HG03103 (cell line): ENCODE measurements around the gene ATP8A1.
"Not testable (repeated sequence)": the region's sequence is repeated elsewhere in the genome, so short reads cannot be mapped to it uniquely, and the experiment has no call there.

Source experiments
- ATAC-seq: cut with Tn5 transposase; IDR thresholded peaks from one replicate; pipeline ENCODE4 v1.9.1; 2021; ENCODE audit warnings: low read depth; ENCODE audit not compliant: unreplicated experiment

The ATP8A1 gene

DNA sequence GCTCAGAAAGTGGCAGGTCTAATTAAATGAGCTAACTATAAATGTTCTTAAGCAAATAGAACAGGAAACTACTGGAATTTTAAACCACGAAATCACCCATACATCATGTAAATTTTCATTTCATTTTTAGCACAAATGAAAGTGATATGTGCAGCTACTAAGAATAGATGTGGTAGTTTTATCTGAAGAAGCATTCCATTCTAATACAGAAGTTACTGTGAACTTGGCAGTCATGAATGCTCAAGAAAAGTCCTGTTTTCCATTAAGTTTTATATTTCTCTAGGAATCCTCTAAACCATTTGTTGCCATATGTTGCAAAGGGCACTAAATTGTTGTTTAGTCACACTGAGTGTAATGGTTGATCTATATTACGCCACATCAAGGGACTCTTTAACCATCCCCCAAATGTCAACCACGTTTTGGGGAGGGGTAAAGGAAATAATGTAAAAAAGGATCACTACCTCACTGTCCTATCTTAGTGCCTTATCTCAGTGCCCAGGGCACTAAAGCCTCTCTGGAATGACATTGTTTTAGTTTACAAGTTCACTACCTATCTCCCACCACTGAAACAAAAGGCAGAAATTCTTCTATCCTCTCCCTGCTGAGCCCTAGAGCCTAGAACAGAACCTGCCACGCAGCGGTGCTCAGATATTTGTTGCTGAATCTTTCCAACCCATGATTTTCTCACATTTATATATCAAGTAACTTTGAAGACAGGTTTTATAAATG lies 141.6 kb downstream of the ATP8A1 start:
- ATAC-seq, result peak; percentile 46

DNA sequence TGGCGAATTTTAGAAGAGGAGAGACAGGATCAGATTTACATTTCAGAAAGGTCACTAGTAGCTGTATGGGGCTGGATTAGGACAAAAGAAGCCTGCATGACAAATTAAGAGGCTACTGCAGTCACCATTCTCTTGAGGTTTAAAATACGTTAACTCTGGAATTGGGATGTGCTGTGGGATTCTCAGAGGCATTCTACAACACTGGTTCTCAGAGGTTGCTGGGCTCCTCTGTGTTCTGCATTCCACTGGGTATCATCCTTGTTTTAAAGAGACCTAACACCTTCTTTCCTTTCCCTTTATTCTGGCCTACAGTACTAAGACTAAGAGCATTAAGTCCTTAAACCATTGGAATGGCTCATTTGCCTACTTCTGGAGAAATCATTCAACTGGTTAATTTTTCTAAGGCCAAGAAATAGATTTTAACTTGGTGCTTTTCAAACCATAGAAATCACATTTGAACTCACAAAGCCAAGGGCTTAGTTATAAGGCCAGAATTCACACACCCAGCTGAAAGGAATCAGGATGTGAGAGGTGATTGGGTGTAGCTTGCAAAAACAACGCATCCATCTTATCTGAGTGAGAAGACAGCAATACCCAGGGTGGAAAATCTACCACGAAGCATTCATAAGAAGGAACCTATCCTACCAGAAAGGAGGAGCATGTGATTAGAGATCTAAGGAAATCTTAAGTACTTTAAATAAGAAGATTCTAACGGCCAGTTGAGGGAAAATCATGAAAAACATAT lies 143.0 kb downstream of the ATP8A1 start:
- no peak for ATAC-seq

DNA sequence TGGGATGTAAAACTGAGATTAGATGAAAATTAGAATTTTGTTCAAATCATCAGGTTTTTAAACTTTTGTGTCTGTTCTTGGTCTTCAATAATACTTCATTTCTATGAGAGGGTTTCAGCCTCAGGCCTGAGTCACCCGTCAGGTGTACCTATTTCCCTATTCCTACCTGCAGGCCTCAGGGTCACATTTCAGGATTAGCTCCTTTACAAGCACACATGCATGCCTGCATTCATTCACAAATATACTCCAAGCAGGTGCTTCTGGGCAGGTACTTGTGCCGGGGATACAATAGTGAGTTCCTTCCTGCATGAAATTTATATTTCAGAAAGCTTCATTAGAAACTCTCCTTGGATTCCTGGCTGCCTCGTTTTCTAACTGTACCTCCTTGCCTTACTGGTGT lies 144.7 kb downstream of the ATP8A1 start:
- no peak for ATAC-seq

DNA sequence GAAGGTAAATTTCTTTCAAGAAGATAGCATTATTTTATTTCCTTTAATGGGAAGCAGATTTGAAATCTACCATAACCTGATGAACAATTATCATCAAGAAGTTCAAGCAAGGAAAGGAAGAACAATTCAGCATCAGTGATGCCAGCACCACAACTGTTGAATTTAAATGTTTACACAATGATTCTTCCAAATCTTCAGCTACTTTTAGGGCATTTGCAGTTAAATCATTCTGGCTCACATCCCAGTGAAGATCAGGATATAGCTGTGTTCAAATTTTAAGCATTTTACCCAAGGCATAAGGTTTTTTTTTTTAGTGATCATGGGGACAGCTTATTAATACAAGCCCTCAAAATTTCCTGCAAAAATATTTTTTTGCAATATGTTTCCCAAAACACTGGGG lies 146.7 kb downstream of the ATP8A1 start:
- ATAC-seq, result no peak

DNA sequence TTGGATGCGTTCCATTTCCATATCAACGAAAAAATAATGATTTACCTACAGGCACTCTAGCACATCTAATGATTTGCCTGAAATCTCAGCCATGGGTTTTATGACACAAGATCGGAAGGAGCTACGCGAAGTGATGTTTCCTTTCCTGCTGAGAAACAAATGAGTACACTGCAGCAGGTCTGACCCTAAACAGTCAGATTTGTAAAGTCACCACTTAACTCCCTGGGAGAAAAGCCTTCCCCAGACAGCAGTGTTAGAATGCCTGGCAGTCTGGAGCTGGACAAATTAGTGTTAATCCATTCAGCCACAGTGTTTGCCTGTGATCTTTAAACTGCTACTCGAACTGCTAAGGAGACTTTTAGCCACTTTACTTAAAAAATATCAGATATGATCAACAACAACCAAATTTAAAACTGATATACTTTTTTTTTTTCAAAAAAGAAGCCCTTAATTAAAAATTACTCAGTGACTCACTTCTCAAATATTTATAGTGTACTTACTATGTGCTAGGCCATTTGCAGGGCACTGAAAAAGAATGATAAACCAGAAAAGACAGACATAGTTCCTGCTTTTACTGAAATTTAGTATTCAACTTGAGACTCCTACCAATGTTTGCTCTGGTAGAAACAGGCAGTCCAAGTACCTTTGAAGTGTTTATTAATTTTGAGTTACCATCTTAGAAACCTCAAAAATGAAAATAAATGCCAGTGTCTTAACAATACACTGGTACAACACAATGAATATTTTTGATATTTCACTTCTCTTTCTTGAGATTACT lies 155.1 kb downstream of the ATP8A1 start:
- no peak for ATAC-seq

DNA sequence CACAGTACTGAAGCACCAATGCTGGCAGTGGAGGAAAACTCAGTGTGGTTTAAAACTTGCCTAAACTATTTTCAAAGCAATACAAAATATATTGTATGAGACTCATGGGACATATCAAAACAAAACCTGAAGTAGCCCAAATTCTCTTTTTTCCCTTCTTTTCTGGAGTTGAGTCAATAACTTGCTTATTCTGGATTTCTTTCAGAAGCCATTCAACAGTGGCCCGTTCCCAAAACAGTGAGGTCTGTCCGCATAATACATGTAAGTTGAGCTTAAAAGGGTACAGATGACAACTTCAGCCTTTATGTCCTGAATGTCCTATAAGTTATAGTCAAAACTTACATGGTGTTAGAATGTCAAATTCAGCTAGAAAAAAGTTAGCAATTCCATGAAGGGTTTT lies 158.9 kb downstream of the ATP8A1 start:
- ATAC-seq, result no peak

DNA sequence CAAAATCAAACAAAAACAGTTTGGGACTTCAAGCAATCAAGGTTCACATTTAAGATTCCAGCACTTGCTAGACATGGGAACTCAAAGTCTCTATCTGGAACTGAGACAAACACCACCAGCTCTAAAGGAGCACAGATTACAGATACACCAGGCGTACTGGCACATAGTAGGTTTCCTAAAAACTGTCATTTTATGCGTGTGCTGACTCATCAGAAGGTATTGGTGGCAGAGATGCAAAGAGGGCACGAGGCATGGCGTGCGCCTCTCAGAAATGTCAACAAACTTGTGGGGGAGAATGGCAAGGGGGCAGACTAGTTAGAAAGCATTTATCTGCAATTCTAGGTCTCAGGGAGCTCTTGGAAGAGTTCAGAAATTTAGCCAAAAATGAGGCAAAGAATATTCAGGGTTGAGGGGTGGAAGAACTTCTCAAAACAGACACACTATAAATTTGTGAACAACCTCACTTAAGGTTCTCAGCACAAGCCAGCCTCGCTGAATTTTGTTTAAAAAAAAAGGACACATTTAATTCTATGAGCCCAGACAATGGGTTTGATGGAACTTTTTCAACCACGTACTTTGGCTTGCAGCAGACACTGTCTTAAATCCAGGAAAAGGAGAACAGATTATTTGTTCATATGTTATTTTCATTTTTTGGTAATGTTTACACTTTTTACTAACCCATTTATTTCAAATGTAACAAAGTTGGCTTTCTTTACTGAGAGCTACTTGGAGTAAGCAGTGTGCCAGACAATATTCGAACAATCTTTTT lies 159.6 kb downstream of the ATP8A1 start:
- ATAC-seq, result no peak

DNA sequence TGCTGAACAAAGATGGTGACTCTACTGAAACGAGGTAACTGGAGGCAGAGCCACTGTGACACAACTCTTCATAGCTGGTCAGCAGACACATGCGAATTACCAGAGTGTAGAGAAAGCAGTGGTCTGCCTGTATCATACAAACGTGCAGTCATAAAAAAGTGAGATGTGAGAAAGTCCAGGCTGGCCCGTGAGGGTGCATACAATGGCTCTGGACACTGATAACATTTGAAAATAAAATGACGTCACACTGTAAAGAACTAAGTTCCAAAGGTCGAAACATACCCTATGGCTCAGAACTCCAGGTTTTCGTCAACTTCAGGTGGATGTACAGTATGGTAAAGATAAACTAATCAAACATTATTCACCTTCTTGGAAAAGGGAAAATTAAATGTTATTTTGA lies 163.9 kb downstream of the ATP8A1 start:
- ATAC-seq, result no peak

DNA sequence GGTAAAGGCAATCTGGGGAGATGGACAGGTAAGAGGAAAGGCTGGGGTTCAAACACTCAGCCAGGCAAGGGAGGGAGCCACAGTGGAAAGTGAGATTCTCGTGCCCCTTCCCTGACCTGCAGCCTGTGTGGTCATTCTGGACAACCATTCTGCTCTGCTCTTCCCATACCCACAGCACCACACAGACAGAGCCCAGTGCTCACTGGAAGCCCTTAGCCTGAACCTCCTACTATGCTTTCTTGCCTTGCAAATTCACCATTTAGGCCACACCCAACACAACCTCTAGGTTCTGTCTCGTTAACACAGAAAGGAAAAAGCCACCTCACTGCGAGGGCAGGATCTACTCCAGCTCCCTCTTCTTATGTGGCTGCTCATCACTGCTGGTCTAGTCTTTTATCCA lies 166.9 kb downstream of the ATP8A1 start:
- ATAC-seq, result no peak

DNA sequence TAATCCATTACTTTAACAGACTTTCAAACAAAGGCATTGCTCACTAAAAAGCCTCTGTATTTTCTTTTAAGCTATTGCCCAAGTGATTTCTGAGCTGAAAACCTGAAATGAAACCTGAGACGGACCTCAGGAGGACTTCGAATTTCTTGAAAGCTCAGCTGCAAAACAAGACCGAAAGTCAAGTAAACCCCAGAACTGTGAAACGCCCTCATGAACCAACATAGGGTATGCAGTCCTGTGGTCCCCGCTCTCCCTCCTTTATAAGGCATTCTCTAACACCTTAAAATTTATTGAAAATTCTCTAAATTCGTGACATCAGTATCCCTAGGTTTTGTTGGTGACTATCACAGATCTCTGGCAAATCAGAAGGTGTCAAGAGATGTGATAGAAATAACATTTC lies 167.8 kb downstream of the ATP8A1 start:
- ATAC-seq, result peak; percentile 64

DNA sequence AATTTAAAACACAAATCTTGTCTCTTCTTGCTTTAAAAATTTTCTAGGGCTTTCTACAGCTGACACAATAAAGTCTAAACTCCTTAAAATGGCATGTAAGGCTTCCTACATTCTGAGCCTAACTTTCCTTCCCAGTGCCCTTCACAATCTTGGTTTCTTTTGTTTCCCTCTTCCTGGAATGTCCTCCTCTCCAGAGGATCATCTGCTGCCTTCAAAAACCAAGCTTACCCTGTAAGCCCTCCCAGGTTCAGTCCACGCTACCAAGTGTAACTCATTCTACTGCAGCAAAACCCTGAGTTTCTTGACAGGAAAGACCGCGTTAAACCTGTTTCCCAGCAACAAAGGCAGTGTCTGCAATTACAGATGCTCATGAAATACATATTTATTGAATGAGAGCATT lies 168.4 kb downstream of the ATP8A1 start:
- ATAC-seq, result no peak

DNA sequence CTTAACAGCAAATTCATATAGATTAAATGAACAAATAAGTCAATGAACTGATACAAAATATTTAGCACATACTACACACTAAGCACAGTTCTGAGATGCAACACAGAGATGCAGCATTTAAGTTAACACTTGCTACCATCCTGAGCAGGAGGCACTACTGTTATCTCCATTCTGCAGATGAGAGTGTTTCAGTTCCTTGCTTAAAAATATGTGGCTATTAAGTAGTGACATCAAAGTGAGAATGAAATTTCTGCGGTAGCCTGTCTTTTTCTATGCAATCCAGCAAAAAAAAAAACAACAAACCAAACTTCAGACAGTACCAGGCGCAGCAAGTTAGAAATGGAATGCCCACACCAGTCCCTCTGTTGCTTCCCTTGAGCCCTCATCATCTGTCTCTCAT lies 168.8 kb downstream of the ATP8A1 start:
- ATAC-seq, result peak; percentile 77

DNA sequence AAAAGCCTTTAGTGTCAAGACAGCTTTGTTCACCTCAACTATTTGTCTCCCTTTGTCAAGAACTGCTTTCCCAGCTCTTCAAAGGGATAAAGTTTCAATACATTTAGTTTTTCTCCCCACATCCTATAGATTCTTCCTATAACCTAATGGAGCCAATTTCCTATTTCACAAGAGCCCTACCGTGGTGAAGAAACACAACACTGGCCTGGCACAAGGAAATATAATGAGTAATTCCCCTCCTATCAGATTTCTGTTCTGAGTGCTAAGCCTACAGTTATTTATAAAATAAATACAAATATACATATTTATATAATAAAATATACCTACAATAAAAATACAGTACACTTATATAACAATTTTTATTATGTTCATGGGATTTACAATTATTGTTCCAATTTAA lies 169.7 kb downstream of the ATP8A1 start:
- no peak for ATAC-seq

DNA sequence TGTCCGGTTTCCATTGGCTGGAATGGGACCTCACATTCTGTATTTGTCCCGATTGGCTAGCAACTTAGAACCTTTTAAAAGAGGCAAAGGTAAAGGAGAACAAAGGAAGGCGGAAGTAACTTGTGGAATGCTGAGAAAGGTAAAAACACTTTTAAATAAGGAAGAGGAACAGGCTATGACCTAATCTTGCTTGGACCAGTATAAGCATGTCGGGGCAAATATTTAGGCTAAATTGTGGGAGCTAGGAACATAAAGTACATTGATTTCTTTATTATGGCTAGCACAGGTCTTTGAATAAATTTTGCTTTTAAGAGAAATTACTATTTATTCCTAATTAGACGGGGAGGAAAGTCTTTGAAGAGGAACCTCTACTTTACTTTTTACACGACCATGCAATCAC lies 170.7 kb downstream of the ATP8A1 start:
- ATAC-seq, result not testable (repeated sequence)

DNA sequence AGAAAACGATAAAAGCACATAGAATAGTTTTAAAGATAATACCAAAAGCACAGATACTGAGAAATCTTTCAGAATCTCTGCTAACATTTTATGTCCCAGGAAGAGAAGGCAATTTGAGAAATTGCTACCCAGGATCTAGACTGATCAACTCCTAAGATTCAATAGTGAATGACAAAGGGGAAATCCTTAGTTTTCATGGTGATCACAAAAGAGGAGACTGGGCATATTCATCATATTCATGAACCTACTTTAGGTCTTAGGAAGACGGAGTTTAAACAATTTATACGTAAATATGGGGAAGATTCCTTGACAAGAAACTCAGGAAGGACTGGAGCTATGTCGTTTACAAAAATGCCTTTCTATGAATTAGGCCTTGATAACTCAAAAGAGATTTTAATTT lies 172.3 kb downstream of the ATP8A1 start:
- no peak for ATAC-seq

DNA sequence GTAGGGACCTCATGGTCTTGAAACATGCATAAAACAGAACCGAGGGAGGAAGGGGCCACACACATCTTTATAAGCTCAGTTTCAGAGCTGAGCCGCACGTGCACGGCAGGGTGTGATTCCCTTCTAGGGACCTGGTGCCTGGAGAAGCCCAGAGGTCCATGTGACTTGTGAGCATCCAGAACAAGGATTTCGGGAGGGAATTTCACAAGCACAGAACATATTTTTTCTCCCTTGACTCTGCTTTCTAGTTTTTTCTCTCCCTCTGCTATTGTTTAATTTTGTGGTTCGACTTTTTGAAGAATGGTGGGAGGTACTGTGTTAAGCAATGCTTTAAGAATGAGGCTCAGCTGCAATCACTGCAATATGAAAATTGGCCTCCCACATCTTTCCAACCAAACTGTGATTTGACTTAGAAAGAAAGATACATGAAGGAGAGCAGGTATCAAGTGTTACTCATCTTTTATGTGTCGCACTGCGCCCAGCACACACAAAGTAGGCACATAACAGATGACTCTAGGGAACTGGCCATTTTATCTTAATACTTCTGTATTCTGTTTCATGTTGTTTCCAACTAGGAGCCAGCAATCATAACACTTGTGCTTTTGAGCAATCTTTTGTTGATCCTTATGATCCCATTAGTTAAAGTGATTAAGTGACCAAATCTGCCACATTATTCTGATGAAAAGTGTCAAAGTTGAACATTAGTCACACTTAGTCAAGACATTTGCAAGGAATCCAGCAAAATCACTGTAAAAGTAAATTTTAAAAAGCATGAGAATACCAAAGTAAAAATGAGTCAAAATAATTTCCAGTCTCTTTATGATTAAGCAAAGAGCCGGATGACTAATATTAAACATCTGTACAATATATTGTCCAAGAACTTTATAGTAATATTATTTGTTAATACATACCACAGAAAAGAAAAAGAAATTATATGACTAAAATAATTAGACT lies 173.2 kb downstream of the ATP8A1 start:
- no peak for ATAC-seq

DNA sequence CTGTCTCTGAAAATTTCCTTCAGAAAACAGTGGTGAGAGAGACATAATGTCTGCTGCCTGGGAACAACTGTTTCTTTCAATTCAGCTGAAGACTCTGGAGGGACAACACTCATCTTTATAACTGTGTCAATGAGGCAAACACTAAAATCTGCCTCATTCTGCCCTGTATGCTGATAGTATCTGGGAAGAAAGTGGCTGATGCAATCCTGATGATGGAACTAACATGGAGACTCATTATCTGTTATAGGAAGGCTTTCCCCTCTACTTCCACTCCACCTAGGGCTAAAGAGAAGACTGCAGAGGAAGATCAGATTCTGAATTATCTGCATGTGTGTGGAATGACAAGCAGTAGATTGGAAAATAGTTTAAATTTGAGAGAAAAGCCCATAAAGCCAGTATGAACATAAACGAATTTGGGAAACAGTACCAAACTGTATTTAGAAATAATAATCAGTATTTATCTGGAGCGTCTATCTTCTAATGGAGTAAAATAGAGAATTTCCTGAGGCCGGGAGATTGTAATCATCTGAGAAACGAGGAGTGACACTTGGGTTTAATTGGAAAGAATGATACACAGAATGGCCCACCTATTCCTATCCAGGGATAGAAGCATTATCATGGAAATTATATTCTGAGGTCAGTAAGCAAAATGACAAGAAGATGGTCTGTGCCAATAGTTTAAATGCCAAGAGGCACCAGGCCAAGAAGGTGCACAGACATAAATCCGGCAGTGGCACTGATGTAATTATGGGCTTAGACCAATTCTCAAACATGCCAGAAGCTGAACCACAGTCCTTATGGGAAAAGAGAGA lies 174.2 kb downstream of the ATP8A1 start:
- ATAC-seq, result no peak

DNA sequence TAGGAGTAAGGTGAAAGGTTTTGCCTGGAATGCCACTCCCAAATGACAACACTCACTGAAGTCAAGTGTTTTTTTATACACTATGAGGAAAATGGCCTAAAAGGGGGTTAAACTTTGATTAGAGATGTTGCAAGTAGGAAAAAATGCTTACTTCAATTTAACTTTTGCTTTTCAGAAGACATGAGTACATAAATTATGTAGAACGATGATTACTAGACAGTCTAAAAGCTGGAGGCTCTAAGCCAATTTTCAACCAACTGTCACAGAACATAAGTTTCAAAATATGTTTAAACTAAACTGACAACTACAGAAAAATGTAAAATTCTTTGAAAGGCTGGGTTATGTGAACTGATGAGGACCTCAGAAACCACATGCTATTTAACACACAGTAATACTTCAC lies 176.2 kb downstream of the ATP8A1 start:
- no peak for ATAC-seq

DNA sequence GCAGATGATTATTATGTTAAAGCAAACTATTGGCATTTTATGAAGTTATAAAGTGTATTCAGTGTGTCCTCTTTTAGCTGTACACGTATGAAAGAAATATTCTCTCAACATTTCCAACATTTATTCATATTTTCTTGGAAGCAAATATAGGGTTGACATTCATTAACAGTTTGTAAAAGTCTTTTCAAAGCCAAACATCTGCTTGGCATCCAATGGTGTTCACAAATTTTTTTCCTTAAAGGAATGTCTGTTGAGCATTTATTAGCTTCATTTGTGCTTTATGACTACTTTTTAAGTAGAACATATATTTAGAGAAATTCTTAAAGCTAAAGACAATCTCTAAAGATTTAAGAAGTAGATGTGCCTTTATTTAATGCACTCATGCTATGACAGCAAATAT lies 176.6 kb downstream of the ATP8A1 start:
- ATAC-seq, result no peak
